Stimulated activated effector memory CD8-positive, alpha-beta T cell treated with anti-CD3 and anti-CD28 coated beads, Interleukin-12 subunit alpha, Interleukin-12 subunit beta, amount 100 ng/mL, for 72 hours (primary cell): ENCODE measurements around the gene SLC25A22.
A peak's percentile ranks its signal among the peaks of the same experiment; 100 is the strongest.

Source experiments
- ATAC-seq: fragments of 150-1000 bp; cut with Tn5 transposase; 2 replicates; pipeline ENCODE4 v1.10.0; 2021
- DNase-seq, 2 donors: peaks; one replicate each; pipeline ENCODE4 v3.0.0; 2021 to 2022; ENCODE audit warnings: low spot score in 2 of 2
- H3K27ac Mint-ChIP-seq: one replicate; pipeline ENCODE4 v1.8.0; 2022; ENCODE audit warnings: mild to moderate bottlenecking, mixed read lengths
- H3K36me3 Mint-ChIP-seq: one replicate; pipeline ENCODE4 v1.8.0; 2022; ENCODE audit warnings: mild to moderate bottlenecking, mixed read lengths
- H3K4me1 Mint-ChIP-seq: one replicate; pipeline ENCODE4 v1.8.0; 2022; ENCODE audit warnings: mixed read lengths
- H3K4me3 Mint-ChIP-seq: one replicate; pipeline ENCODE4 v1.8.0; 2022; ENCODE audit warnings: mild to moderate bottlenecking, mixed read lengths
- H3K9me3 Mint-ChIP-seq: one replicate; pipeline ENCODE4 v1.8.0; 2022; ENCODE audit warnings: mixed read lengths

Gene SLC25A22

GRCh38 chr11:798093-798713 is at the start of gene SLC25A22:
TSS of gene SLC25A22 (minus strand) at chr11:798281. CDS start at chr11:795006, 3,275 bp downstream.
- DNase-seq, result peak; percentile 94 to 96
- no peaks in the 10 kb centered on the region for H3K9me3 Mint-ChIP-seq

DNA sequence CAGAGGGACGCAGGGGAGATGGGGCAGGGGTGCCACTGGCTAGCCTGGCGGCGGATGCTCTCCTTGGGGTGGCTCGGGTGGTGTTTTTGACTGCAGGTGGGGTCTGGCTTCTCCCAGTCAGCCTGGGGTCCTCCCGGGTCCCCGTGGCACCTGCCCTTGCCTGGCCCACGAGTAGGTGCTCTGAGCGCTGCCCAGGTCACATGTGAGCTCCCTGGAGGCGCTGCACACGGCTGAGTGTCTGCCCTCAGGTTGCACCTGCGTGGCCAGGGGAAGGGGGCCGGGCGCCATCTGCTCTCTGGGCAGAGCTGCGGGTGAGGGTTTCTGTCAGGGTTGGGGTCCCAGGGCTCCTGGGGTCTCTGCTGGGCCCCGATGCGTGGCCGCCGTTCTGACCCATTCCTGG is 49.8 kb upstream of the SLC25A22 start:
- Mint-ChIP-seq H3K36me3 (no peaks in the 10 kb centered on the region), H3K9me3 (no peaks in the 10 kb centered on the region), H3K27ac (no peak overlapping the region), H3K4me1 (peaks cover 14% of the 10 kb centered on the region), H3K4me3 (no peak overlapping the region)
- ATAC-seq, result no peak
- DNase-seq, result no peak

More at GRCh38 chr11:798093-798713, at the start of gene SLC25A22:
- H3K36me3 Mint-ChIP-seq, result peaks cover 23% of the 10 kb centered on the region
- ATAC-seq, result peak; percentile 70
- peak within 1 kb of the TSS; percentile 80 for H3K27ac Mint-ChIP-seq
- H3K4me1 Mint-ChIP-seq, result peaks cover 18% of the 10 kb centered on the region
- H3K4me3 Mint-ChIP-seq, result peak within 1 kb of the TSS; percentile 86

- Mint-ChIP-seq H3K36me3 (no peaks in the 10 kb centered on the region), H3K27ac (no peak overlapping the region), H3K9me3 (no peaks in the 10 kb centered on the region), H3K4me3 (no peak overlapping the region), H3K4me1 (peaks cover 14% of the 10 kb centered on the region)
- no peak for ATAC-seq
- no peak for DNase-seq
Observed at GRCh38 chr11:846496-847098, 48.5 kb upstream of the SLC25A22 start.

- H3K4me1 Mint-ChIP-seq, result peaks cover 20% of the 10 kb centered on the region
- ATAC-seq, result no peak
- H3K27ac Mint-ChIP-seq, result no peak overlapping the region
- peaks cover 6% of the 10 kb centered on the region for H3K36me3 Mint-ChIP-seq
- no peak overlapping the region for H3K4me3 Mint-ChIP-seq
- DNase-seq, result no peak
- H3K9me3 Mint-ChIP-seq, result no peaks in the 10 kb centered on the region
Observed at GRCh38 chr11:845872-846495, 47.9 kb upstream of the SLC25A22 start.

DNA sequence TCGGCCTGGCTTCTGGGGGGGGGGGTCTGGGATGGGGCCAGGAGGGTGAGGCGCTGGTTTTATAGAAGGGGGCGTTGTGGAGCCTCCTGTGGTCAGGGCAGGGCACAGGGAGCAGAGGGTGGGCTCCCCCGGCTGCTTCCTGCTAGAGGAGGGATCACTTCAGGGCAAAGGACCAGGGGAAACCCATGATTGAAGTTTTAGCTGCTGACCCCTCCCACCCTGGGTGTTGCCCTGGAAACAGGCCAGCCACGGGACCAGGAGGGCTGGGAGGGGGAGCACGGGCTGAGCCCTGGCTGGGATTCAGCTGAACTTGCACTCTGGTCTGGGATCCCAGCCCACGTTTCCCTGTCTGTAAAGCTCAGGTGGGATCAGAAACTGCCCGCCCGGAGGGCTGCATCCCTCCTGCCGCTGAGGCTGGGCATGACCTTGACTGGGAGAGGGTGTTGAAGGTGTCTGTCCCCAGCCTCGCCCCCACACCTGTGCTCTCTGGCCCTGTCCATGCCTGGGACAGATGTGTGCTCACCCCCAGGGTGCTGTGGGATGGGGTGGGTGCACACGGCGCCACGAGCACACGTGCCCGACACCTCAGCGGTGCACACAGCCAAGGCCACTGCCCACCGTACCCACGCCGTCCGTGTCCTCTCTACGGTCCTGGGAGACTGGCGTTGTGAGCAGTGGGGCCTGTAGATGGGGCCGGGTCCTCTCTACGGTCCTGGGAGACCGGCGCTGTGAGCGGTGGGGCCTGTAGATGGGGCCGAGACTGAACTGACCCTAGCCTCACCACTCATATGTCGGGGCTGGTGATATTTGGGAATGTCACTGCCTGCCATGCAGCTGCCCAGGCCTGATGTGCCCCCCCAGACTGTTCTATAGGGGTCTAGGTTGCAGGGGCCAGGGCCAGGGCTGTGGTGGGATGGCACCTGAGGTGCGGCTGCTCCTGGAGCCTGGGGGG is 46.9 kb upstream of the SLC25A22 start:
- ATAC-seq (no peak), DNase-seq (no peak)
- H3K36me3 Mint-ChIP-seq, result peaks cover 16% of the 10 kb centered on the region
- no peaks in the 10 kb centered on the region for H3K9me3 Mint-ChIP-seq
- peak overlapping the region; percentile 77 for H3K4me3 Mint-ChIP-seq
- no peak overlapping the region for H3K27ac Mint-ChIP-seq
- H3K4me1 Mint-ChIP-seq, result peaks cover 27% of the 10 kb centered on the region

DNA sequence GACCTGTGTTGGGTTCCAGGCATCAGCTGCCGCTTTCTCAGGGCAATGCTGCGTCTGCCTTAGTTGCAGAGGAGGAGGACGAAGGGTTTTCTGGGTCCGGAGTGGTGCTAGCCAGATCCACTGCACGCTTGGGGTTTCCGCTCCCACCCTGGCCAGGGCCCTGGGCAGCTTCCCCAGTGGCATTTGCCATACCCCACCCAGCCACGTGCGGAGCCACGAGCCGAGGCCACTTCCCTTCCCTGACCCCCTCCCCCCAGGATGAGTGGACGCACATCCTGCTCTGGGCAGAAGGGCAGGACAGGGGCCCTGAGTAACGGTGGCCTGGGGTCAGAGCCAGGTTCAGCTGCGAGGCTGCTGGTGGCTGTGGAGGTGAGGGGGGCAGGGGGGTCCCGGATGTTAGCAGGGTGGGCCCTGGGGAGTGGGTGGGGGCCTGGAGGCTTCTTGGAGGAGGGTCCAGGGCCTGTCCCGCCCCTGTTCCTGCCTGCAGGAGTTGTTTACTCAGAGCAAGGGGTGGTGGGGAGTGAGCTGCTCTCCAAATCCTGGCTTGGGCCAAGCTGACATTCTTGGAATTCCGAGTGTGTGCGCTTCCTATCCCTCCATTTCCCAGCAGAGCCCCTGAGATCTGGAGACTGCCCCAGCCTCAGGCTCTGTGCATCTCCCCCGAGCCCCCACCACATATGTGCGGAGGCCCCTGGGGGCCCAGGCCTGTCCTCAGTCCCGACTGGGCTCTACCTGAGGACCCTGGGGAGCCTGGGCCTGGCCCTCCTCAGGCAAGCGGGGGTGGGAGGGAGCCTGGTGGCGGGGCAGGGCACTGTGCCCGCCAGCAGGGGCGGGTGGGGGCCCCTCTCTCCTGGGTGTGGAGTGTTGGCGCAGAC is 46.0 kb upstream of the SLC25A22 start:
- Mint-ChIP-seq H3K9me3 (no peaks in the 10 kb centered on the region), H3K4me1 (peaks cover 27% of the 10 kb centered on the region), H3K4me3 (peak overlapping the region; percentile 77), H3K36me3 (peaks cover 24% of the 10 kb centered on the region), H3K27ac (peak overlapping the region; percentile 43)
- DNase-seq, result no peak
- ATAC-seq, result no peak

GRCh38 chr11:843086-843734 is 45.1 kb upstream of the SLC25A22 start:
- ATAC-seq (no peak), DNase-seq (no peak)
- Mint-ChIP-seq H3K4me3 (peak overlapping the region; percentile 77), H3K4me1 (peaks cover 29% of the 10 kb centered on the region), H3K36me3 (peaks cover 31% of the 10 kb centered on the region), H3K27ac (peak overlapping the region; percentile 43), H3K9me3 (no peaks in the 10 kb centered on the region)

DNA sequence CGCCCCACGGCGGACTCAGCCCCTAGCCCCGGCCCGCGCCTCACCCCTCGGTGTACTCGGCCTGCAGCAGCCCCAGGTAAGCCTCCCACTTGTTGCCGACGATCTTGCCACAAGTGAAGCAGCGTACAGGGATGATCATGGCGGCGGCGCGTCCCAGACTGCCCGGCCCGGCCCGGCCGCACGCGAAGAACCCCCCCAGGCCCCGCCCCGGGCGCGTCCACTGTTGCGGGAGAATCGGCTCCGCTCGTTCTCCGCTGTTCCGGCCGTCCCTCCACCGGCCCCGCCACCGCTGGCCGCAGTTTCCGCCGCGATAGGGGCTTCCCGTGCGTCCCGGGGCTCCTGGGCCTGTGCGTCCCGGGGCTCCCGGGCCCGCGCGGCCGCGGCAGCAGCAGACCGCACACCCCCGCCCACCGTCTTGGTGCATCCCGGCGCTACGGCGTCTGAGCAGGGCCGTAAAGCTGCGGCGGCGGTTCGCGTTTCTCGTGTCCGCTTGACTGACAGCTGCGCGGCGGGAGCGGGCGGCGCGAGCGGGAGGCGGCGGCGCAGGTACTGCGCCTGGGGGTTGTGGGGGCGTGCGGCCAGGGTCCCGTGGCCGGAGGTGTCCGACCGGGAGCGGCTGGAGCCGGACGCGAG is 44.4 kb upstream of the SLC25A22 start, which contains the start of the genes POLR2L and TSPAN4:
TSS of gene POLR2L (minus strand) at position 160 of the 633 bp plus-strand sequence. CDS start at position 139, 21 bp downstream.
TSS of gene TSPAN4 (plus strand) at position 483 of the 633 bp plus-strand sequence. CDS start 7,453 bp downstream, outside the sequence.
- H3K9me3 Mint-ChIP-seq, result no peaks in the 10 kb centered on the region
- peaks cover 30% of the 10 kb centered on the region for H3K4me1 Mint-ChIP-seq
- ATAC-seq (peak; percentile 84), DNase-seq (peak; percentile 83 to 93)
- peaks cover 34% of the 10 kb centered on the region for H3K36me3 Mint-ChIP-seq
- H3K4me3 Mint-ChIP-seq, result peak within 1 kb of the TSS; percentile 77
- H3K27ac Mint-ChIP-seq, result peak within 1 kb of the TSS; percentile 87

DNA sequence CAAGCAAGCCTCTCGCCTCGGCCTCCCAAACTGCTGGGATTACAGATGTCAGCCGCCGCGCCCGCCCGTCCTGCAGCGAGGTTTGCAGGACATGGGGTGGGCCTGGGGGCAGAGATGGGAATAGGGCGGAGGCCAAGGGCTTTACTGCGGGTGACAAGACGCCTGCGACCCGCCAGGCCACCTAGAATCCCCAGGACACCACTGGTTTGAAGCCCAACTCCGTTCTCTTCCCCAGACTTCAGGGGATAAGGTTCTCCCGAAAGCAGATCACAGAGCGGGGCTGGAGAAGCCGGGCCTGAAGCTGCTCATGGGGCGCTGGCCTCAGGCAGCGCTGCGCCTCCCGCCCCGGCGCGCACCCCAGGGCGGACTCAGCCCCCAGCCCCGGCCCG is 43.9 kb upstream of the SLC25A22 start:
- DNase-seq (no peak), ATAC-seq (peak; percentile 49)
- Mint-ChIP-seq H3K9me3 (no peaks in the 10 kb centered on the region), H3K36me3 (peaks cover 37% of the 10 kb centered on the region), H3K4me1 (peaks cover 30% of the 10 kb centered on the region), H3K27ac (peak overlapping the region; percentile 87), H3K4me3 (peak overlapping the region; percentile 77)

- DNase-seq (no peak), ATAC-seq (no peak)
- Mint-ChIP-seq H3K4me1 (peaks cover 30% of the 10 kb centered on the region), H3K9me3 (no peaks in the 10 kb centered on the region), H3K36me3 (peaks cover 41% of the 10 kb centered on the region), H3K27ac (peak overlapping the region; percentile 87), H3K4me3 (peak overlapping the region; percentile 77)
Observed at GRCh38 chr11:839875-840617, 42.0 kb upstream of the SLC25A22 start.

- Mint-ChIP-seq H3K36me3 (peaks cover 41% of the 10 kb centered on the region), H3K4me3 (no peak overlapping the region), H3K27ac (no peak overlapping the region), H3K4me1 (peaks cover 34% of the 10 kb centered on the region), H3K9me3 (no peaks in the 10 kb centered on the region)
- ATAC-seq (no peak), DNase-seq (no peak)
Observed at GRCh38 chr11:839280-839623, 41.2 kb upstream of the SLC25A22 start.

DNA sequence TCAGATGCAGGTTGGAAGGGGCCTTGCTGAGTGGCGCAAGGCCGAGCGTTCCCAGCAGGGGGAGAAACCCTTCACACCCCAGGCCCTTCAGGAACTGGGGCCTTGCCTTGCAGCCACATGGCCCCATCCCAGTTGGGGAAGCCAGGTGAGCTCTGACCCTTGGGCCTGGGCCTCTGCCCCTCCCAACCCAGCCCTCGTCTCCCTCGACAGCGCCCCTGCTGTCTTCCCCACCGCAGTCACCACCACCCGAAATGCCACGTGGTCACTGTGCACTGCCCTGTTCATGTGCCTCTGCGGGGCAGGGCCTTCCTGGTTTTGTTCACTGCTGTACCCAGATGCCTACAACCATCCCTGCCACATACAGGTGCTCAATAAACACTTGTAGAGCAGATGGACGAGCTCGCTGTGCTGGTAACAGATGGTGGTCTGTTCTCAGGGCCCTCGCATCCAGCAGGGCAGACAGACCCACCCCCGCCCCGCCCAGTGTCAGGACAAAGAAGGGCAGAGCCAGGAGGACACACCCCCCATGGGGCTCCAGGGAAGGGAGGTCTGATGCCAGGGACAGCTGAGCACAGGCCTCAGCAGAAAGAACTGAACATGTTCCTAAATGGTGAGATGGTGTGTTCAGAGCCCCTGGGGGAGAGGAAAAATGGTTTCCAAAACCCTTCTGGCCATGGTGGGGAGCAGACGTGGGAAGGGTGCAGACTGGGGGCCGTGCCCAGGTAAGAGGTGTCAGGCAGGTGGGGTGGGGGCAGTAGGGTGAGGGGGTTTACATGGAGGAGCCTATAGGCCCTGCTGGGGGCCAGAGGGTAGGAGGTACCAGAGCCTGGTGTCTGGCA is 40.6 kb upstream of the SLC25A22 start:
- ATAC-seq, result no peak
- no peaks in the 10 kb centered on the region for H3K9me3 Mint-ChIP-seq
- no peak overlapping the region for H3K4me3 Mint-ChIP-seq
- no peak for DNase-seq
- H3K36me3 Mint-ChIP-seq, result peaks cover 41% of the 10 kb centered on the region
- H3K4me1 Mint-ChIP-seq, result peaks cover 37% of the 10 kb centered on the region
- H3K27ac Mint-ChIP-seq, result no peak overlapping the region
